ENCODE data around the gene DDX24. TPM values are rescaled to one million over a fixed set of nuclear protein-coding genes. Genes with fewer than 3 reads are reported as not detected.

The DDX24 gene
- total RNA-seq, 1 donor from 2014 or later = 109 TPM

GRCh38 chr14:94128216-94128839, 47.3 kb upstream of the DDX24 start:
- peak overlapping the region; percentile 43 to 72 for H3K4me3 ChIP-seq
- peak in 1 of 2 donors; percentile 82 for DNase-seq (ENCODE audit: extremely low spot score in 2 of 2)
- H3K36me3 ChIP-seq = no peaks in the 10 kb centered on the region
- TF ChIP-seq CTCF (IDR thresholded peaks at IDR 0.05) (no peak), POLR2A (IDR thresholded peaks at IDR 0.05) (no peak), POLR2AphosphoS5 (IDR thresholded peaks at IDR 0.05; ENCODE audit: insufficient read depth in 1 of 2, low read depth in 1 of 2) (no peak)
- no peaks in the 10 kb centered on the region for H3K9me3 ChIP-seq
- H3K4me1 ChIP-seq = peaks cover 13% of the 10 kb centered on the region
- H3K27ac ChIP-seq = peak overlapping the region; percentile 88
- intact Hi-C loops (cut with DNase I) = no loop called here
- H3K27me3 ChIP-seq = no peaks in the 10 kb centered on the region

- no peak for TF ChIP-seq CTCF (IDR thresholded peaks at IDR 0.05)
- no peak for TF ChIP-seq POLR2A (IDR thresholded peaks at IDR 0.05)
- TF ChIP-seq POLR2AphosphoS5 (IDR thresholded peaks at IDR 0.05; ENCODE audit: insufficient read depth in 1 of 2, low read depth in 1 of 2) = no peak
- peak in 1 of 2 donors; percentile 61 for DNase-seq (ENCODE audit: extremely low spot score in 2 of 2)
- H3K36me3 ChIP-seq = no peaks in the 10 kb centered on the region
These were observed 46.3 kb upstream of the DDX24 start for GRCh38 chr14:94127330-94127729.

GRCh38 chr14:94126800-94127199, 45.8 kb upstream of the DDX24 start:
- peak; percentile 49 to 60 for DNase-seq (ENCODE audit: extremely low spot score in 2 of 2)
- intact Hi-C loops (cut with DNase I) = no loop called here

More at GRCh38 chr14:94127330-94127729, 46.3 kb upstream of the DDX24 start:
- Histone ChIP-seq H3K4me1 (peaks cover 13% of the 10 kb centered on the region), H3K27me3 (no peaks in the 10 kb centered on the region), H3K27ac (no peak overlapping the region), H3K4me3 (no peak overlapping the region), H3K9me3 (no peaks in the 10 kb centered on the region)
- intact Hi-C loops (cut with DNase I) = no loop called here

GRCh38 chr14:94126419-94126677, 45.3 kb upstream of the DDX24 start:
- no peaks in the 10 kb centered on the region for H3K36me3 ChIP-seq
- H3K27ac ChIP-seq = no peak overlapping the region
- intact Hi-C loops (cut with DNase I) = no loop called here
- peaks cover 13% of the 10 kb centered on the region for H3K4me1 ChIP-seq
- DNase-seq (ENCODE audit: extremely low spot score in 2 of 2) = no peak
- H3K27me3 ChIP-seq = no peaks in the 10 kb centered on the region
- no peaks in the 10 kb centered on the region for H3K9me3 ChIP-seq
- no peak overlapping the region for H3K4me3 ChIP-seq
- no peak for TF ChIP-seq POLR2AphosphoS5 (IDR thresholded peaks at IDR 0.05; ENCODE audit: insufficient read depth in 1 of 2, low read depth in 1 of 2)
- no peak for TF ChIP-seq POLR2A (IDR thresholded peaks at IDR 0.05)
- no peak for TF ChIP-seq CTCF (IDR thresholded peaks at IDR 0.05)

More at GRCh38 chr14:94126800-94127199, 45.8 kb upstream of the DDX24 start:
- H3K4me3 ChIP-seq = no peak overlapping the region
- no peaks in the 10 kb centered on the region for H3K36me3 ChIP-seq
- H3K4me1 ChIP-seq = peaks cover 13% of the 10 kb centered on the region
- no peak overlapping the region for H3K27ac ChIP-seq
- H3K9me3 ChIP-seq = no peaks in the 10 kb centered on the region
- H3K27me3 ChIP-seq = no peaks in the 10 kb centered on the region
- TF ChIP-seq POLR2A (IDR thresholded peaks at IDR 0.05) = no peak

GRCh38 chr14:94125659-94126418, 44.8 kb upstream of the DDX24 start:
- Histone ChIP-seq H3K27me3 (no peaks in the 10 kb centered on the region), H3K4me3 (no peak overlapping the region), H3K4me1 (peaks cover 13% of the 10 kb centered on the region), H3K27ac (no peak overlapping the region), H3K9me3 (no peaks in the 10 kb centered on the region), H3K36me3 (no peaks in the 10 kb centered on the region)
- DNase-seq (ENCODE audit: extremely low spot score in 2 of 2) = peak; percentile 70 to 92
- TF ChIP-seq POLR2A (IDR thresholded peaks at IDR 0.05) = no peak
- no peak for TF ChIP-seq CTCF (IDR thresholded peaks at IDR 0.05)
- no peak for TF ChIP-seq POLR2AphosphoS5 (IDR thresholded peaks at IDR 0.05; ENCODE audit: insufficient read depth in 1 of 2, low read depth in 1 of 2)
- intact Hi-C loops (cut with DNase I) = no loop called here

Measured in vagina (tissue), 2 donors.